Lower leg skin (tissue), 3 donors: ENCODE data around the gene CAV2.

Experiments used
- POLR2A ChIP-seq, 2 donors: fragments of 450-650 bp; IDR thresholded peaks; one replicate each; pipeline ENCODE4 v1.6.1; 2016 to 2017; ENCODE audit warnings: antibody characterized with exemption in 2 of 2, mild to moderate bottlenecking in 1 of 2, moderate library complexity in 1 of 2
- TF ChIP-seq, protein P1 (sequence below), 3 donors: fragments of 450-650 bp; IDR thresholded peaks; one replicate each; pipeline ENCODE4 v1.5.1; 2016; ENCODE audit warnings: antibody characterized with exemption in 3 of 3, mild to moderate bottlenecking in 3 of 3, moderate library complexity in 2 of 3

DNA sequence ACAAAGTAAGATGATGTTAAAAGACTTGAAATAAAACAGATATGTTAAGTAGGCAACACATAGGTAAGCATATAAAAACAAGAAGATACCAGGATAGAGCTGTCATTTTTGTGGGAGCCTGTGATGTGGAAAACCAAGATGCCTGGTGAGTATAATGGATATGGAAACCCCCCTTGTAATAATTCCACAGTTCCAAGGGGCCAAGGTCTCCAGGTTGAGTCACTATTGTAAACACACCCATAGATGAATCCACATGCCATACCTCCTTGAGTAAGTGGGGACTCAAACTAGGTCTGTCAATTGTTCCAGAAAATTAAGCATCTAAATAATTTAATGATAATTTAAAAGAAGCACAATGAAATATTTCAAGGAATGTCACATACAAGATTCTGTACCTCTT, 41.2 kb downstream of the CAV2 start:
- TF ChIP-seq, protein P1, sequence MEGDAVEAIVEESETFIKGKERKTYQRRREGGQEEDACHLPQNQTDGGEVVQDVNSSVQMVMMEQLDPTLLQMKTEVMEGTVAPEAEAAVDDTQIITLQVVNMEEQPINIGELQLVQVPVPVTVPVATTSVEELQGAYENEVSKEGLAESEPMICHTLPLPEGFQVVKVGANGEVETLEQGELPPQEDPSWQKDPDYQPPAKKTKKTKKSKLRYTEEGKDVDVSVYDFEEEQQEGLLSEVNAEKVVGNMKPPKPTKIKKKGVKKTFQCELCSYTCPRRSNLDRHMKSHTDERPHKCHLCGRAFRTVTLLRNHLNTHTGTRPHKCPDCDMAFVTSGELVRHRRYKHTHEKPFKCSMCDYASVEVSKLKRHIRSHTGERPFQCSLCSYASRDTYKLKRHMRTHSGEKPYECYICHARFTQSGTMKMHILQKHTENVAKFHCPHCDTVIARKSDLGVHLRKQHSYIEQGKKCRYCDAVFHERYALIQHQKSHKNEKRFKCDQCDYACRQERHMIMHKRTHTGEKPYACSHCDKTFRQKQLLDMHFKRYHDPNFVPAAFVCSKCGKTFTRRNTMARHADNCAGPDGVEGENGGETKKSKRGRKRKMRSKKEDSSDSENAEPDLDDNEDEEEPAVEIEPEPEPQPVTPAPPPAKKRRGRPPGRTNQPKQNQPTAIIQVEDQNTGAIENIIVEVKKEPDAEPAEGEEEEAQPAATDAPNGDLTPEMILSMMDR (IDR thresholded peaks at IDR 0.05), result no peak
- TF ChIP-seq POLR2A (IDR thresholded peaks at IDR 0.05), result no peak
